EH (cell line): ENCODE data around the gene CCDC51.

ENCODE experiments used
- DNase-seq: peaks from one replicate; pipeline ENCODE4 v3.0.0-alpha.2; 2015; ENCODE audit warnings: low read depth

The CCDC51 gene

DNA sequence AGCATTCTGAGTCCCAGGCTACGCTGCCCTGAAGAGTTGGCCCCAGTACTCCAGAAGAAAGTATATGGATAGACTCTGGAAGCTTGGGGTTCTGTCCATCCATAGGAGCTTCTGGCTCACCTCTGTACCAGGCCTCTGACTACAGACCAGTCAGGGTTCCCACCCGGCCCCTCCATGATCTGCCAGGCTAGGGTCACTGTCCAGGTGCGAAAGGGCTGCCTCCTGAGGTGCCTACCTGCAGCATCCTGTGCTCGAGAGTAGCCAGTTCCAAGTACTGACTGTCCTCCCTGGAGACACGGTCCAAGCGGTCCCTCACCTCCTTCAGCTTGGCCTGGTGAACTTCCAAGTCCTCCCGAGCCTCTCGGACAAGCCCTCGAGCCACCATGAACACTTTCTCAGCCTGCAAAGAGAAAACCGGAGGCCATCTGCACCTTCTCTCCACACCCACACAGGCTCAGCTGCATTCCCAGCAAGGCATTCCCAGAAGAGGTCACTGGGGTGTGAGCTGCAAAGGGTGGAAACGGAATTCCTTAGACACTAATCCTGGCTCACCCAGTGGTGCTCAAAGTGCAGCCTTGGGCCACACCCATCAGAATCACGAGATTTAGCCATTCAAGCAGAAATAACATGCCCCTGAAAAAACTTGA is 6.3 kb downstream of the CCDC51 start:
- peak; percentile 43 for DNase-seq

DNA sequence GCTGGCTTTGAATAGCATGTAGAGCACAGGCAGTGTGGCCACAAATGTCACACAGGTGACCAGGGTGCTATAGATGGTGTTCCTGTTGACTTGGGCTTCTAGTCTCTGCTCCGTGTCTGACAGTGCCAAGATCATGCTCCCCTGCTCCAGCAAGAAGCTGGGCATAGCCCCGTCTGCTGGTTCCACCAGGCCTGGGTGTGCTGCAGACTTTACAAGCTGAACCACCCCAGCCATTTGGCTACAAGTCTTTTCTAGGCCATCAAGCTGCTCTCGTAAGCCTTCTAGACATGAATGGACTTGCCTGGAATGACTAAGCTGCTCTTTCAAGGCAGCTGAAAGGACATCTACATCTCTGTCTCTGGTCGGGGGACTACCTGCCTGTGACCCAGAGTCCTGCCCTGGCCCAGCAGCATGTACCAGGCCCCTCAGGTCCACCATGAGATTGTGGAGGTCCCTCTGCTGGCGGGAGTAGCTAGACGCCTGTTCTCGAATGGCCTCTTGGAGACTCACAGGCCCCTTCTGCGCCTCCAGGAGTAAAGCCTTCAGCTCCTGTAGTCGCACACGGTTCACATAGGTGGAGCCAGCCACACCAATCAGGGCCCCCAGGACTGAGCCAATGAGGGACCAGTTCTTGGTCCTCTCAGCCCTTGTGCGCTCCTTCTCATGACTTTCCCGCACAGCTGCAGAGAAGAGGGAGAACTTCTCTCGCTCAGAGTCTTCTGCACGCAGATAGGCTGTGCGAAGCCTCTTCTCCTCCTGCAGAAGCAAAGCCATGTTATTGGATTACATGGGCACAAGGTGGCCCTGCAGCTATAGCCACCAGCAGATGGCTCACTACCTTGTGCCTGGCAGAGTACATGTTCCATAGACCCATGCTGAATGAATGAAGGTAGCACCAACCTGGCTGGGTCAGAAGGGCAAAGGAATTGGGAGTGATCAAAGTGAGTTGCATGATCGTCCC is 7.2 kb downstream of the CCDC51 start:
- DNase-seq = peak; percentile 7

DNA sequence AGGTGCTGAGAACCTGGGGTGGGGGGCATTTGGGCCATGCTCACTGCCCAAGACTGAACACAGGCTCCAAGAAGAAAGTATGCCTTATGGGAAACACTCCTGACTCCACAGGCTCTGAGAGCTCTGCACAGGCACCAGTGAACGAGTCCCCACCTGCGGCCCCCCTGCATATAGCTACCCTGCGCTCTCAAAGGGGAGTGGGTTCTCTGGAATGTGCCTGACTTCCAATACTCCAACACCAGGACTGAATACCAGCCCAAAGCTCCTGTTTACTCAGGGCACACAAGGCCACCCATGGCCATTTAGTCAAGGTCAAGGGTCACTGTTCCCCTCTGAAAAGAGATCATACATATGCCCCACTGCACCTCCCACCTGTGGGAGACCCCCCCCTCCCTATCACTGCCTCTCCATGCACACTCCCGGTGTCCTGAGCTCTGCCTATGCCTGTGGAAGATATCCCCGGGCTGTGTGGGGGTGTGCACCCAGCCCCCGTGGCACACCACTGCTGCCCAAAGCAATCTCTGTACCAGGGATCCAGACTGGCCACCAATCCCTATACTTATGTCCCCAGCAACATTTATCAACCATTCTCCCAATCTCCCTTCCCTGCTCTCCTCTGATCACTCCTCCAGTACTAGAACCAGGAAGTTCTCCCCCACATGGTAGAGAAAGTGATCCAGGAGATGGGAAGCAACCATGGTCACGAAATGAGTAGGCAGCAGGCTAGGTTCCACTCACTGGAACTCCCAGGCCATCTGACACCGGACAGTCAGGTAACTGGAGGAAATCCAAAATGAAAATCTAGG is 8.5 kb downstream of the CCDC51 start:
- no peak for DNase-seq

DNA sequence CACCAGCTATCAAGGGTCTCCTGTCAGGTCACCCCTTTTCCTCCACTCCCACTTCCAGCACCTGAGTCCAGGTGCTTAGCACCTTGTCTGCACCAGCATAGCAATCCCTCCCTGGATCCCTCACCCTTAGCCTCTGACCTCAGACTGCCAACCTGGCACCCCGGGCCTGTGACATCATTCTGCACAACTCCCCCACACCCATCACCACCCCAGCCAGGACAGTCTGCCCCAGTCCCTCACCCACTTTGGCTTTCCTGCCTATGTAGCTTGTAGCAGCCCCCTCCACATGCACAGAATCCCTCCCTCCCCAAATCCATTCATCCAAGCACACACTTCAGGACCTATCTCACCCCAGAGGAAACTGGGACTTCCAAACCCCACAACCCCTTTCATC is 9.2 kb downstream of the CCDC51 start:
- no peak for DNase-seq

DNA sequence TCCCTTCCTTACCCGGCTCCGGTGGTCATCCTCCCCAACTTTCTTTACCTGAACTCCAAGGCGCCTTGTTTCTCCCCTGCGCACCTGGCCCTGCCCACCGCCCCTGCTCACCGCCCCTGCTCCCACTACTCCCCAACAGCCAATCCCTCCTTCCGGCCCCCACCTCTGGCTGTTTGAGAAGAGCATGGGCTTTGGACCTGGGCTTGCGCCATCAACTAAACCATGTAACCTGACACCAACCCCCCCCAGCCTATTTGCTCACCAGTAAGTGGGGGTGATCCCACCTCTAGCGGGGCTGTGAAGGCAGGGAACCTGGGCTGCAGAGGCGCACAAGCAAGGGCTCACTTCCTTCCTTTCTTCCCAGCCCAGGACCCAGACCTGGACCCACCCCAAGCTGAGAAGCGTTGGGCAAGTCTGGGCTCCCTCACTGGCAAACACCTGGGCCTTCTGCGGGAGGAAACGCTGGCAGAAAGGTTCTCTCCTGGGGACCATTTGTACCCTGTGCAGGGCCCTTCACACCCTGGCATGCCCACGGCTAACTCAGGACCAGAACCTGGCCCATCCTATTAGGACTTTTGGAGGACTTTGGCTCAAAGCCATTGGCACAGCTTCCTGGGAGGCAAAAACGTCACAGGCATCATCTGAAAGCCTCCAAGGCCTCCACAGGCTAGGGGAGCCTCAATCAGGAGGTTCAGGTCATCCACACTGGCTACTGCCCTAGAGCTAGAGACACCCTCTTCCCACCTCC is 9.8 kb downstream of the CCDC51 start, which contains the start of gene PLXNB1:
PLXNB1 (minus strand) TSS at position 127 of the 748 bp plus-strand sequence. CDS start 5,475 bp downstream, outside the sequence.
- DNase-seq = peak; percentile 63

DNA sequence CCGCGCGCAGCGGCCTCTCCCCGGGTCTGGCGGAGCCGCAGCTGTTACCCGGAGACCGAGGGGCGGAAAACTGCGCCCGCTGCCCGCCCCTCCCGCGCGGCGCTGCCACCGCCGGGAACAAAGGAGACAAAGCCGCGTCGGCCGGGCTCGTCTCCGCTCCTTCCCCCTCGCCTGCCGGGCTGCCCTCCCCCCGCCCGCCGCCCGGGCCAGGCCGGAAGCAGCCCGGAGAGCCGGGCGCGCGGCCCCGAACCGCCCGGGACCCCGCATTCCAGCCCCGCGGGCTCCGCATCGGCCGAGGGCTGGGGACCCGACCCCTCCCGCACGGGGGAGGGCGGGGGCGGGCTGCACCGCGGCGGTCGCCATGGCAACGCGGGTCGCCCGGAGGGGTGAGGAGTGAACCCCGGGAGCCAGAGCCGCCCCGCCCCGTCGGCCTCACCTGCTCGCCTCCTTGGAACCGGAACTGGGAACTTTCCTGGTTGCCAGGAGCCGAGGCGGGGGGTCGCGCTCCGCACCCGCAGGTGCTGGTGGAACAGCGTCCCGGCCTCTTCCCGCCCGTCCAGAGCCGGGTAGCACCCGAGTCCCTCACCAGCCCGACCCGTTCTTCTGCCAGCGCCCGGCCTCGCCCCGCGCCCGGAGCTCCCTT is 10.5 kb downstream of the CCDC51 start:
- DNase-seq = peak; percentile 57

DNA sequence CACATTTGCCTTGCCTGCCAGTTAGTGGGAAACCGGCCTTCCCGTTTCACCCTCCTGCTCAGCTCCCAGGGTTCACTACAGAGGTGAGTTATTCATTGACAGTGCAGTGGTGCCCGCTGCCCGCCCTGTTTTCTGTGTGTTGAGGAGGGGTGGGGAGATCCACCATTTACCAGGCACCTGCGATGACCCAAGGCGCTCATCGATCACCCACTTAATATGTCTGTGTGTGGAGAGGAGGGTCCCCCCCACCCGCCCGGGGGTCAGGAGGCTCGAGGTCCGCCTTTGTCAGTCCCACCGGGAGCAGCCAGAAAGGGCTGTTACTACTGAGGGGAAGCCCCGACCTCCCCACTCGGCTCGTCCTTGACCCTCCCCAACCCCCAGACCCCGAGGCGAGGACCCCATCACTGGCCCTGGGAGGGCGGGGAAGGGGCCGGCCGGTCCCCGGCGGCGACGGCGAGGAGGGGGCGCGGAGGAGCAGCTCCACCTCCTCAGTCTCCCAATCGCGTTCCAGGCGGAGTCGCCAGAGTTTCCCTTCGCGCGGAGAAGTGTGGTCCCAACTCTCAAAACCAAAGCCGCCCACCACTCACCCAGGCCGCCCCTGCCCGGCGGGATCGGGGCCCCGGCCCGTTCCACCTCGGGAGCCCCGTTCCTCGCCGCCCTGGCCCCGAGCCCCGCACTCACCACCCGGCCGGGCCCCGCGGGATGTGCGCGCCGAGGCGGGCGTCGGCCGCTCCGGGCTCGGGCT is 11.2 kb downstream of the CCDC51 start:
- DNase-seq = peak; percentile 44

DNA sequence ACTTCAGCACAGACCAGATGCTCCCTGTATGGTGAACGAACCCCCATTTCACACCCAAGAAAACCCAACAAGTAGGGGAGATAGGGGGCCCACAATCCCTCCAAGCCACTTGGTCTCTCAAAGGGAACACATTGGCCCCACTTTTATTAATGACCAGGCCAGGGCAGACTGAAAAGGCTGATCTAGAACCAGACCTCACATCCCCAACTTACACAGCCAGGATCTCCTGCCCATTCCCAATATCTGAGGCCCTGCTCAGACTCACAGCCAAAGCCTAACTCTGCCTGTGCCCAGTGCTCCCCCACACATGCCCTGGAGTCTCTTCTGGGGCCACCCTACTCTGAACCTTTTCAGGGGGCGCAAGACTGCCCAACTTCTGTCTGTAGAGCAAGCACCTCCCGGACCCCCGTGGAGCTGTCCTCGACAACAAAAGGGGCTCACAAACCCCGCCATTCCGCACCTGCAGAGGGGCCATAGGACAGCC is 11.8 kb downstream of the CCDC51 start:
- no peak for DNase-seq

DNA sequence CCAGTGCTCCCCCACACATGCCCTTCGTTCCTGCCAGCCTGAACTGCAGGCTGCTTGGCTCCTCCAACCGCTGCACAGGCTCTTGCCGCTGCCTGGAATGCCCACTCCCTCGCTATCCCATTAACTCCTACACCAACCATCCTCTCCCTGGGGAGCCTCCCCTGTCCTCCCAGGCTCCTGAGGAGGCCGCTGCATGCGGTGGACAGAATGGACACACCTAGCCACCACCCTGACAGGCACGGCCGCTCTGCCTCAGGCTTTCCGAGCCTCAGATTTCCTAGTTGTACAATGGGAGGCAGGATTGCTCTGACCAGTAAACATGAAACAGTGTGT is 12.3 kb downstream of the CCDC51 start:
- no peak for DNase-seq

DNA sequence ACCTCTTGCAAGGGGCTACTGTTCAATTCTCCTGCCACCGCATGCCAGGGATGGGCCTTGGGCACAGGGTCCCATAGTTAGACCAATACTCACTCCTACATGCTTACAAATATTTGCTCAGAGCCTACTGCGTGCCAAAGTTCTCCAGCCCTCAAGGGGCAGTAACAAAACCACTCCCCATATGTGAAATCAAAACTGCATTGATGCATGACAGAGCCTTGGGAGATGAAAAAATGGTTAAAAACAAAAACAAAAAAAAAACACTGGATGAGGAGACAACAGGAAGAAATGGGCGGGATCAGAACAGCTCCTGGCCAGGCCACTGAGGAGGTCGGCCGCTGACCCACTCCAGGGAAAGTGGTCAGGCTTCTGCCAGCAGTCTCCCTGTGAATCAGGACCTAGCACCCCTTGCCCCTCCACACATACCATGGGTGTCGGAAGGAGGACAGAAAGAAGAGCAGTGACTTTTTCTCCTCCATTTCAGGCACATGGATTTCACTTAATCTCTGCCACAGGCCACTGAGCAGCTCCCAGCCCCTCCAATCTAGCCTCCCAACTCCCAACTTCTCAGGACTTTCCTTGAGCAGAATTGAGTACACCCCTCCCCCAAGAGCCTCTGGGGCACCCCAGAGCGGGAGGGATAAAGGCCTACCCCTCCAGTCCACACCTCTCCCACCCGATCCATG is 12.8 kb downstream of the CCDC51 start:
- peak; percentile 9 for DNase-seq

DNA sequence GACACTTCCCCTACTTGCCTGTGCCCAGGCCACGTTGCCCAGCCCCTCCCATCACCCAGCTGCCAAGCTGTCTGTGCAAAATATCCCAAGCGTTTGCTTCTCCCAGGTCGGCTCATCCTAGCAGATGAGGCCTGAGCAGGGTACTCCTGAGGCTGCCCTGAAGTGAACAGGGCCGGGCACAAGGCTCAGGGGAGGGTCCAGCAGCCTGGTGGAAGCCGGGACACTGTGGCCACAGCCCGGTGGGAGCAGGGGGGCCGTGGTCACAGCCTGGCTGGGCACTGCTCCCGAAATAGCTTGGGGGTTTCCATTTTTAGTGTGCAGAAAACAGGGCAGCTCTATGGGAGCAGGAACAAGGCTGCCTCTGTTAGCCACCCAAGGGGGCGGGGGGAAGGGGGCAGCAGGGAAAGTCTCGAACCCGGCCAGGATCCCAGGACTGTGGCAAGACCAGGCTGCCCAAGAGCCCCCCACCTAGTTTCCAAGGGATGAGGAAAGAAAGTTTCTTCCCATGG is 13.5 kb downstream of the CCDC51 start:
- DNase-seq = no peak

DNA sequence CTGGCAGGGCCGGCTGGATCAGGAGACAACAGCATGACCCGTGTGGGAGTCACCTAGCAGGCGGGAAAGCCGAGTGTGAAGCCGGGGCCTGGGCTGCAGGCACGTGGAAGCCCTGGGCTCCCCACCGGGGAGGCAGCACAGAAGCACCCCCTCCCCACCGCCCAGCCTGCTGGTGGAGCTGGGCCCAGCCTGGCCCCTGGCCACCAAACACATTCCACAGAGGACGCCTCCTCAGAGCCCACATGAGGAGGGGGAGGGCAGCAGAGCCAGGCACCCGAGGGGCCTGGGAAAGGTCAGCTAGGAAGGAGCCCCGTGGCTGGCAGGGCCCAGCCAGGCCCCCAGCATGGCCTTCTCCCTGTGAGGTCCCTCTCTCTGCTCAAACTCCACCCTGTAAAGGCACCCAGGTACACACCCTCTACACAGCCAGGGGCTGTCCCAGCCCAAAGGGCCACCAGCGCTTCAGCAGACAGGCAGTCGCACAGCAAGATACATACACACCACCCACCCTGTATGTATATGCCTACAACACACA is 14.6 kb downstream of the CCDC51 start:
- DNase-seq = peak; percentile 35

DNA sequence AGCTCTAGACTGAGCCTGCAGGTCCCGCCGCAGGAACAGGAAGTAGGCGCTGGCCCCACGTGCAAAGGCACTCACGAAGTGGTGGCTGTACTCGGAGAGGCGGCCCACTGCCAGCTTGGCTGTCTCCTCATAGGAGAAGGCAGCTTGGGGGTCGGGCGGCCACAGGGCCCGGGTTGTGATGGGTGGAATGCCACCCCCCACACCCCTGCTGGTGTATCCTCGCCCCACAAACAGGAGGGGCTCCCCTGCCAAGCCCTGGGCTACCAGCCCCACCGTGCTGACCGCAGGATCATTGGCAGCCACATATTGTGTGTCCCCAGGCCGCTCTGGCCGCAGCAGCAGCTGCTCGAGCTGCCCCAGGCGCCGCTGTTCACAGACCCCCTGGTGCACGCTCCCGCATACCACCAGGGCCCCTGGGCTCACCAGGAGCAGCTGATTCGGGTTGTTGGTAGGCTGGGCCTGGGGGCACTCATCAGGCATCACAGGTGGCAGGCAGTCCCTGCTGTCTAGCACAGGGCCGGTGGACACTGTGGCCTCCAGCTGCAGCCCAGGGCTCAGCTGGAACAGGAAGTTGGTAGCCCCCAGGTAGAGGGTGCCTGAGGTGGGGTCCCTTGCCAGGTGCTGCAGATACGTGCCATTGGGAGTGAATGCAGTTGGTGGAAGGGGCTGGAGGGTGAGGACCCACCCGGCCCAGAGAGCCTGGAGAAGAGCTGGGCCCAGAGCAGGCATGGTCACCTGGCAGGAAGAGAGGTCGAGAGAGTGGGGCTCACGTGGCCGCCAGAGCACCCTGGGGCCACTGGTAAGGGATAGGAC is 15.8 kb downstream of the CCDC51 start:
- DNase-seq = no peak

DNA sequence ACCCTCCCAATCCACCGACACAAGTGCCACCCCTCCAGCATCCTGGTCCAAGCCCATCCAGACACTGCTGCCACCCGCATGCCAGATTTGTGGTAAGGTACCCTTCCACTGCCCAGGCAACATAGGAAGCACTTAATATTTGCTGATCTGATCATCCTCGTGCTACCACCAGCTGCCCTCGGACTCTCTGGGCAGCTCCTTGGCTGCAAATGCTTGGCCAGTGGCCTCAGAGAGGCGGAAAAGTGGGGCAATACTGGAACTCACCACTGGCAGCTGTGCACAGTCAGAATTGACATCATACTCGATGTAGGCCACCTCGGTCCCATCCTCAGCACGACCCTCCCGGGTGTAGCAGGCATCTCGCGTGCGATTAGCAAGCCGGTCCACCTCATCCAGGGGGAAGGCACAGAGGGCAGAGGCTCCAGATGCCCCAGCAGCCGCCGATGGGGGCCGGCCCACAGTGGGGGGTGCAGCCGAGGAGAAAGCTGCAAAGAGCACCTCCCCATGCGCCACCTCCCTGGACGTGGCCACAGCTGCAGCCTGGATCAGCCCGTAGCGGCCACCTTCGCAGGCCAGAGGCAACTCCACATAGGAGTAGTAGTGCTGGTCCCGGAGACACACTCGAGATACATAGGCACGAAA is 16.6 kb downstream of the CCDC51 start:
- DNase-seq = no peak

DNA sequence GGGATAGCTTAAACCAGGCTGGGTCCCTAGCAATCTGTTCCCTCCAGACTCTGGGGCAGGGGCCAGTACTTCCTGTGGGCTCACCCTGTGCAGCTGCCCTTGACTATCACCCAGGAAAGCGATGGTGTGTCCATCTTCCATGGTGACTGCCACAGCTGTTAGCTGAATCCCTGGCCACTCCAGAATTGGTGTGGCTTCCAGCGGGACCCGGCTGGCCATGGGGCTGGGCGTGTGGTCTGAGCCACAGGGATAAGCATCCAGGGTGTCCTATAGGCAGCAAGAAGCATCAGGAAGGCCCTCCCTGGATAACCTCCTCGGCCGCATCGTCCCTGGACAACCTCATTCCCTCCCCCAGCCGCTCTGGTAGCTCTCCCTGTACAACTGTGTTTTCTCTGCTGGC is 17.2 kb downstream of the CCDC51 start:
- DNase-seq = no peak

DNA sequence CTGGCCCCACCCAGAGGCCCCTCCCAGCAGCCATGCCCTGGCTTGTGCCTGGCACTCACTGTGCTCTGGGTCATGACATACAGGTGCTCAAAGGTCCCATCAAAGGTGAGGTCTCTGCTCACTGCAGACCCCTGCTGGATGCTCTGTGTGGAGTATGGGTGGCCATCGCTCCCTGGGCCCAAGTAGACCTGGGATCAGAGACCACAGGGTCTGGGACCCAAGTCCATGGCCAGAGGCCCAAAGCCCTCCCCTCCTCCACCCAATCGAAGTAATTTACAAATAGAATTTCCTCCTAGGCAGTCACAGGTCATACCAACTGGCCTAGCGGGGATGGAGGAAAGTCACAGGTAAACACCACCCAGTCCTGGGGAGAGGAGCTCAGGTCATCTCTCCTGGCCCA is 17.6 kb downstream of the CCDC51 start:
- no peak for DNase-seq

DNA sequence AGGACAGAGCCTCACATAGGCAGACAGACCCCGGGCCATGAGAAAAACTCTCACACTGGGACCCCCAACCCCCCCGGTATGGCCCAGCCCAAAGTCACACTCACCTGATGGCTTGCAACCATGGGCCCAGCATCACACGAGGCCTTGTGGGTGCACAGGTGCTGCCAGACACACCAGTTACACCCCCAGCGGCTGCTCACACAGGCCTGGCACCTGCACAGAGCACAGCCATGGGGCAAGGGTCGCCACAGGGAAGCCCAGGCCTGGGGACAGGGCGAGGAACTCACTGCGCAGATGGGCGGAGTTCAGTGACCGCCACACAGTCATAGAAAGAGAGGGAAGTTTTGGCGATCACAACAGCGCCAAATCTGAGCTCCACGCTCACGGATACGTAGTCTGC is 19.4 kb downstream of the CCDC51 start:
- DNase-seq = no peak

DNA sequence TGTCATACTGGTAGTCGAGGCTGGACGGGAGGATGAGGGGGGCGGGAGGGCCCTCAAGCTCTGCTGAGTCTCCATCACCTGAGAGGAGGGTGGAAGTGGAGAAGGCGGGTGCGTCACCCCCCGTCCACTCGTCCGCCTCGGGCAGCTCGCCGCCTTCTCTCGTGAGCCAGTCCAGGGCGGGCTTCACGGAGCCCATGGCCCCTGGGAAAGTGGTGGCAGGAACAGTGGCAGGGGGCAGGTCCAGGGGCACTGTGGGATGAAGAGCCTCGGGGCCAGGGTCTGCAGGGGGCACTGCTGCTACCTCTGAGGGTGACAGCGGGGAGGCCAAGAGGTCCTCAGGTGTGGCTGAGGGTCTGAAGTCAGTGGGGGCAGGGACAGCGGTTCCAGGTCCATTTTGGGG is 20.3 kb downstream of the CCDC51 start:
- no peak for DNase-seq
